ENCODE results near the gene CDK18. TPM values are rescaled to one million over a fixed set of nuclear protein-coding genes. Genes with fewer than 3 reads are reported as not detected.

Gene CDK18
- total and polyA plus RNA-seq, 12 donors: 41.4 to 199 (median 159) TPM

DNA sequence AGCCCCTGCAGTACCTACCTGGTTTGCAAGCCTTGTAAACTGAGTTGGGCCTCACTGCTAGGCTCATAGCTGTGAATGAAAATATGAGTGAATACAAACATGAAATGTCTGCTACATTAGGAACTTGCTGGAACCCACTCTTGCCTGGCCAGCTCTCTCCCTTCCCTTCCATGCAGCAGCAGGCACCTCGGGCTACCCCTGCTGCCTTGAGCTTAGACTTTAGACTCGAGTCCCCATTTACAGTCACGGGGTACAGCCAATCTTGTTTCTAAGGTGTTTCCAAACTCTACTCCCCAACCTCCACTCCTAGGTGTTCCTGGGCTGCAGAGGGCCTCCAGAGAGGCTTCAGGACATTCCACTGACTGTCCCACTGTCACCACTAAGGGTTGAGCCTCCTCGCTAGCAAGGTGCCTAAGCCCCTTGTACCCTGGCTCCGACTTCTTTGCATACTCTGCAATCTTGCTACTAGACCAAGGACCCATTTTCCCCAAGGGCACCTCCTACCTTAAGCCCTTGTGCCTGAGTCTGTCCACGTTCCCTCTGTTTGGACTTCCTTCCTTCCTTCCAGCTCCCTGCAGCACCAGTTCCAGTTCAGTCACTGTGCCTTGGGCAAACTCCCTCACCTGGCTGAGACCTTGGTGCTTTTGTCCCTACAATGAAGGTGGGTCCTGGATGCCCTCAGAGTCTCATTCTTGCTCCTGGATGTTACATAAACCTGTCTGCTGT, 36.9 kb downstream of the CDK18 start:
- no peak overlapping the region for H3K4me3 ChIP-seq
- intact Hi-C loops (cut with DNase I): loop anchor here in 2 of 10 donors (5.0 kb wide), 2 partner anchors 41 to 91 kb away; partner anchors contain the start of gene ELK4 (in 1 of the 2)
- no peaks in the 10 kb centered on the region for H3K36me3 ChIP-seq
- H3K27me3 ChIP-seq: peaks cover 0 to 41% (median 0%) of the 10 kb centered on the region in 7 donors
- H3K9me3 ChIP-seq: no peaks in the 10 kb centered on the region
- H3K4me1 ChIP-seq: peaks cover 6 to 62% (median 29%) of the 10 kb centered on the region in 9 donors
- no peak for TF ChIP-seq CTCF (IDR thresholded peaks at IDR 0.05)
- no peak for DNase-seq
- H3K27ac ChIP-seq: peak overlapping the region in 4 of 10 donors; percentile 4 to 90 (median 52)
- 83 to 85% methylated on average over 6 of the region's 6 CpGs for WGBS, 2 donors
- no peak for ATAC-seq

- peak overlapping the region in 9 of 10 donors; percentile 49 to 90 (median 86) for H3K27ac ChIP-seq
- no peaks in the 10 kb centered on the region for H3K36me3 ChIP-seq
- intact Hi-C loops (cut with DNase I): loop anchor here in 2 of 10 donors (5.0 kb wide), 2 partner anchors 40 to 90 kb away; partner anchors contain the start of gene ELK4 (in 1 of the 2)
- H3K4me3 ChIP-seq: no peak overlapping the region
- 61 to 63% methylated on average over 11 of the region's 11 CpGs for WGBS, 2 donors
- peaks cover 0 to 50% (median 0%) of the 10 kb centered on the region in 7 donors for H3K27me3 ChIP-seq
- ATAC-seq (peak in 6 of 8 donors; percentile 10 to 69 (median 58)), DNase-seq (peak in 1 of 2 donors; percentile 47)
- TF ChIP-seq CTCF (IDR thresholded peaks at IDR 0.05): no peak
- no peaks in the 10 kb centered on the region for H3K9me3 ChIP-seq
- peaks cover 6 to 52% (median 22%) of the 10 kb centered on the region in 9 donors for H3K4me1 ChIP-seq
Measured at GRCh38 chr1:205542367-205542766, 37.9 kb downstream of the CDK18 start.

- Histone ChIP-seq H3K36me3 (no peaks in the 10 kb centered on the region), H3K27me3 (peaks cover 0 to 60% (median 7%) of the 10 kb centered on the region in 7 donors), H3K4me3 (peak overlapping the region in 8 of 10 donors; percentile 4 to 46 (median 36)), H3K4me1 (peaks cover 6 to 39% (median 19%) of the 10 kb centered on the region in 9 donors), H3K9me3 (no peaks in the 10 kb centered on the region), H3K27ac (peak overlapping the region; percentile 49 to 90 (median 86))
- WGBS, 2 donors: 1% methylated on average over 25 of the region's 25 CpGs
- ATAC-seq (peak; percentile 90 to 95 (median 92)), DNase-seq (peak; percentile 75 to 88)
- intact Hi-C loops (cut with DNase I): loop anchor here in 2 of 10 donors (5.0 kb wide), 2 partner anchors 39 to 89 kb away; partner anchors contain the start of gene ELK4 (in 1 of the 2)
- no peak for TF ChIP-seq CTCF (IDR thresholded peaks at IDR 0.05)
Measured at GRCh38 chr1:205543351-205544301, 39.2 kb downstream of the CDK18 start.
